MM.1S (cell line): ENCODE data around the gene KIAA1217.

Source experiments
- CTCF ChIP-seq: fragments of 300-600 bp; sonication (generic); IDR thresholded peaks from 2 replicates; pipeline ENCODE4 v1.5.1; 2016; ENCODE audit warnings: antibody characterized with exemption, low read length, mixed read lengths
- EZH2phosphoT487 ChIP-seq: fragments of 300-600 bp; sonication (generic); IDR thresholded peaks from 2 replicates; pipeline ENCODE4 v1.6.1; 2018; ENCODE audit warnings: antibody characterized with exemption, low read length

DNA sequence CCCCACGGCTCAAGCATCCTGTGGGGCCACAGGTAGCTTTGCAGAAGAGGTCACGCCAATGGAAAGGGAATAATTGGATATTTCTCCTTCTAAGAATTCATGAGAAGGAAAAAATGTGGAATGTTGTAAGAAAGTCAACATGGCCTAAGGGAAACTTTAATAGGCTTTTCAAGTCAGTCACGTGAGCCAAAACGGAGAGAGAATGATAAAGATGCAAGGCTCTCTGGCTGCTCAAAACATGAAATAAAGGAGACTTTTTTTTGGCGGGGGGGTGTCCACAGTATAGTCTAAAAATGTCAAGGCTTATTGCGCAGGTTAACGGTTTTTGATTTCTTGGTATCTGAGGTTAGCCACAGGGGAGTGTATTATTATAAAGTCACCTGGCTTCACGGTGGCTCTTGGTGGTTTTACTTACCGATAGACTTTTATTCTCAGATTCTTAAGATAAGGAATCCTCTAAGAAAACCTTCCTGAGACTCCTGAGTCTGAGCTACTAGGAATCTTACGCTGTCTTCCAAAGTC is 366.6 kb downstream of the KIAA1217 start:
- TF ChIP-seq EZH2phosphoT487 (no peak), CTCF (no peak)
